Measurements from ENCODE around the gene ZNF236.

- TF ChIP-seq CTCF (IDR thresholded peaks at IDR 0.05; ENCODE audit: low read depth, low read length): no peak
- TF ChIP-seq EZH2phosphoT487 (IDR thresholded peaks at IDR 0.05; ENCODE audit: low read depth): no peak
Measured at GRCh38 chr18:76772665-76773064, 49.7 kb upstream of the ZNF236 start.
